Skeletal muscle satellite cell (primary cell): ENCODE data around the gene IDUA.
A peak's percentile ranks its signal among the peaks of the same experiment; 100 is the strongest.

Experiments
- H3K27me3 ChIP-seq: 2 replicates; pipeline ENCODE4 v1.7.0; 2013; ENCODE audit warnings: low read length; ENCODE audit not compliant: control insufficient read depth, insufficient read depth
- H3K36me3 ChIP-seq: 2 replicates; pipeline ENCODE4 v1.7.0; 2013; ENCODE audit warnings: mild to moderate bottlenecking, control low read depth, low read length; ENCODE audit not compliant: insufficient read depth
- H3K4me1 ChIP-seq: 2 replicates; pipeline ENCODE4 v1.7.0; 2013; ENCODE audit warnings: low read length; ENCODE audit not compliant: control insufficient read depth, insufficient read depth
- H3K4me2 ChIP-seq: 2 replicates; pipeline ENCODE4 v1.7.0; 2013; ENCODE audit warnings: mild to moderate bottlenecking, low read length
- H3K4me3 ChIP-seq: 2 replicates; pipeline ENCODE4 v1.7.0; 2013; ENCODE audit warnings: low read length
- H3K9ac ChIP-seq: 2 replicates; pipeline ENCODE4 v1.7.0; 2013; ENCODE audit warnings: mild to moderate bottlenecking, low read depth, low read length, moderate library complexity
- H3K9me3 ChIP-seq: replicated peaks from 2 replicates; pipeline ENCODE4 v1.7.0; 2013; ENCODE audit warnings: mild to moderate bottlenecking, control low read depth, low read length

IDUA gene

DNA sequence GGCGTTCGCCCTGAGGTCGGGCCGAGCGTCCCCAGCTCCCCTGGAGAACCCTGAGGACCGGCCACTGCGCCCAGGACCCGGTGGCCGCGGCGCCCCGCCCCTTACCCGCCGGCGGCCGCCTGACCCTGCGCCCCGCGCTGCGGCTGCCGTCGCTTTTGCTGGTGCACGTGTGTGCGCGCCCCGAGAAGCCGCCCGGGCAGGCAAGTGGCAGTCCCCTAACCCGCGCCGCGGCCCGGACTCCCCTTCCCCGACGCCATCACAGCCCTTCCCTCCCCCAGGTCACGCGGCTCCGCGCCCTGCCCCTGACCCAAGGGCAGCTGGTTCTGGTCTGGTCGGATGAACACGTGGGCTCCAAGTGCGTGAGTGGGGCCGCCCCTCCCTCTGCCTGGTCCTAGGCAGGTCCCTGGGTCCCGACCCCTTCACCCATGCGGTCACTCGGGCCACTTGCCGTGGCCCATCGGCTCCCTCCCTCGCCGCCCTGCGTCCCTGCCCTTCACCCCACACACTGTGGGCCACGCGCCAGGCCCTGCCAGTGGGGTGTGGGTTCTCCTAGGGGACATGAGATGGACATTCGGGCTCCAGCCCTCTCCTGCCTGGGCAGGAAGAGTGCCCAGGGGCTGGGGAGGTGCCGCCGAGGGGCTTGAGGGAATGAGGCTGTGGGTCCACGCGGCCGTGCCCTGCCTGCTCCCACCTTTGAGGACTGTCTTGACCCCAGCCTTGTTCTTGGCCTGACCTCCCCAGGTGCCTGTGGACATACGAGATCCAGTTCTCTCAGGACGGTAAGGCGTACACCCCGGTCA, 16.6 kb downstream of the IDUA start:
- Histone ChIP-seq H3K9me3 (no peaks in the 10 kb centered on the region), H3K4me3 (no peak overlapping the region), H3K4me1 (no peaks in the 10 kb centered on the region), H3K9ac (no peak overlapping the region), H3K27me3 (peaks cover 66% of the 10 kb centered on the region), H3K4me2 (no peak overlapping the region), H3K36me3 (no peaks in the 10 kb centered on the region)

DNA sequence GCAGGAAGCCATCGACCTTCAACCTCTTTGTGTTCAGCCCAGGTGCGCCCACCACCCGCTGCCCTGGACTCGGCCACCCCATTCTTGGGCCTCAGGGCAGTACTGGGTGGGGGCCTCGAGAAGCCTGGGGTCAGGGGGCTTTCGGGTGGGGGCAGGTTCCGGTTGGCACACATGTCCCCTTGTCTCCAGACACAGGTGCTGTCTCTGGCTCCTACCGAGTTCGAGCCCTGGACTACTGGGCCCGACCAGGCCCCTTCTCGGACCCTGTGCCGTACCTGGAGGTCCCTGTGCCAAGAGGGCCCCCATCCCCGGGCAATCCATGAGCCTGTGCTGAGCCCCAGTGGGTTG, 17.2 kb downstream of the IDUA start:
- peaks cover 70% of the 10 kb centered on the region for H3K27me3 ChIP-seq
- H3K9ac ChIP-seq, result no peak overlapping the region
- no peaks in the 10 kb centered on the region for H3K36me3 ChIP-seq

DNA sequence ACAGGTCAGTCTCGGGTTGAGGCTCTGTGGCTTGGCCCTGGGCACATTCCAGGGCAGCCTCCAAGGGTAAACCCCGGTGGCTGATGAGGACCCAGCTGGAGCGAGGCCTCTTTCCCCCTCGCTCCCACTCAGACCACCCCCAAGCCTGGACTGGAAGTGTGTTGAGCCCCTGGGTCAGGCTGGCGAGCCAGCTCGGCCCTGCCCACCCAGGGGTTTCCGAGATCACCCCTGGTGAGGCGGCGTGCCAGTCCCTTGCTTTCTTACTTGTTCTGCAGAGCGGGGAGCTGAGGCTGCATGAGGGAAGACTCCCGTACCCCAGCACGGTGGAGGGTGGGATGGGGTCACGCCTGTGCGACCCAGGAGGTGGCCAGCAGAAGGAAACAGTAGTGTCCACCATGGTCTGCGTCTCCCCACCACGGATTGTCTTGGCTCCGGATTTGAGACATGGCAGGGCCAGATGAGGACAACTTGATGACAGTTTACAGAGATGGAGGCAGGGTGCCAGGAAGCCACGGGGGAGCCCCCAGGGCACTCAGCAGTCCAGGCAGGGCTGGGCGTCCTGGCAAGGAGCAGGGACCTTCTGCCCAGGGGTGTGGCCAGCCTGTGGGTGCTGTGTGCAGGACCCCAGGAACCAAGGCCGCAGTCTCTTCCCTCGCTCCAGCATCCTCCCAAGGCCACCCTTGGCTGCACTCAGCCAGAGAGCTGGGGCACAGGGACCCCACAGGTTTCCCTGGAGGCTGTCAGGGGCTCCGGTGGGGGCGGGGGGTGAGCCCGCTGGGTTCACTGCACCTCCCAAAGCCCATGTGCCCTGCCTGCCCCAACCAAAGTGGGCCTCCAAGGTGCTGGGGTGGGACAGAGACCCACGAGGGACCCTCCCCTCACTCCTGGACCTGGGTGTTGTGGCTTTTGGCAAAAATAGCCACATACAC, 18.0 kb downstream of the IDUA start:
- no peak overlapping the region for H3K4me2 ChIP-seq
- no peak overlapping the region for H3K4me3 ChIP-seq
- H3K27me3 ChIP-seq, result peaks cover 72% of the 10 kb centered on the region
- H3K9ac ChIP-seq, result no peak overlapping the region
- no peaks in the 10 kb centered on the region for H3K9me3 ChIP-seq
- H3K4me1 ChIP-seq, result peaks cover 9% of the 10 kb centered on the region
- no peaks in the 10 kb centered on the region for H3K36me3 ChIP-seq

More for the DNA sequence above, 17.2 kb downstream of the IDUA start:
- Histone ChIP-seq H3K4me2 (no peak overlapping the region), H3K4me1 (peaks cover 5% of the 10 kb centered on the region), H3K9me3 (no peaks in the 10 kb centered on the region), H3K4me3 (no peak overlapping the region)

DNA sequence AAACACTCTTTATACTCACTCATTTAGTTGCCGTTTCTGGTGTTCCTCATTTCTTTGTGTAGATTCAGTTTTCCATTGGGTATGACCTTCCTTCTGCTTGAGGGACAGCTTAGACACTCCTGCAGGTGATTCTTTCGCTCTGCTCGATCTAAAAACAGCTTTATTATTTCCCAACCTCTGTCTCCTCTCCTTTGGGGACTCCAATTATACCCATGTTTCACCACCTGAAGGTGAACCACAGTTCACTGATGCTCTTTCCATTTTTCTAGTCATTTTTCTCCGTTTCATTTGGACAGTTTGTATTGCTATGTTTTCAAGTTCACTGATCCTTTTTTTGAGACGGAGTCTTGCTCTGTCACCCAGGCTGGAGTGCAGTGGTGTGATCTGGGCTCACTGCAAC, 20.0 kb downstream of the IDUA start:
- peaks cover 54% of the 10 kb centered on the region for H3K27me3 ChIP-seq
- no peak overlapping the region for H3K4me2 ChIP-seq
- no peak overlapping the region for H3K9ac ChIP-seq
- H3K4me3 ChIP-seq, result no peak overlapping the region
- H3K36me3 ChIP-seq, result no peaks in the 10 kb centered on the region
- H3K4me1 ChIP-seq, result peaks cover 21% of the 10 kb centered on the region
- no peaks in the 10 kb centered on the region for H3K9me3 ChIP-seq

DNA sequence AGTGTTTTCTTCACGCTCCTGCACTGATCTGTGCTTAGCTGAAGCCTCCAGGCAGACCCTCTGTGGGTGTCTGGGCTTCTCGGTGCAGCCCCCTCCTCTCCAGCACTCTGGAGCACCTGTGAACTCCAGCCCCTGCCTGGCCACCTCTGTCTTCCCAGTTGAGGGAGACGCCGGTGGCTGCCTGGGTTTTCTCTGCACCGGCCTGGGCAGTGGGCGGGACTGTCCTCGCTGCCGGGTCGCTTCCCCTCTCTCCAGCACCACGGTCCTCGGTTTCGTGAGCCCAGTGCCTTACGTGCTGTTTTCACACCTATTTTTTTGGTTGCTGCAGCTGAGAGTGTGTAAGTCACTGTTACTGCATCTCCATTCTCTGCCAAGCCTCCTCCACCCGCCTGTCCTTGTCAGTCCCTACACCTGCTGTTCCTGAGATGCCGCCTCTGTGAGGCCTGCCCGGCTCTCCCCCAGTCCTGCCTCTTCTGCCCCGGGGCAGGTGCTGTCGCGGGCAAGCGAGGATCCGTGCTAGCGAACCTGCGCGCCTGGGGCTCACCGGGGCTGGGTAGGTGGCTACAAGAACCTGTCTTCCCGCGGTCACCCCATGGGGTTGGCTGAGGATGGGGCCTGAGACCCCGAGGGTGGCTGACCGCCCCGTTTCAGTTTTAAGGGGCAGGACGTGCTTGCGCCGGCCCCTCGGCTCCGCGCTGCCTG, 22.1 kb downstream of the IDUA start:
- Histone ChIP-seq H3K4me3 (peak overlapping the region; percentile 71), H3K9me3 (no peaks in the 10 kb centered on the region), H3K9ac (peak overlapping the region; percentile 69), H3K4me1 (peaks cover 21% of the 10 kb centered on the region), H3K36me3 (peaks cover 6% of the 10 kb centered on the region), H3K4me2 (peak overlapping the region; percentile 97), H3K27me3 (peaks cover 36% of the 10 kb centered on the region)

DNA sequence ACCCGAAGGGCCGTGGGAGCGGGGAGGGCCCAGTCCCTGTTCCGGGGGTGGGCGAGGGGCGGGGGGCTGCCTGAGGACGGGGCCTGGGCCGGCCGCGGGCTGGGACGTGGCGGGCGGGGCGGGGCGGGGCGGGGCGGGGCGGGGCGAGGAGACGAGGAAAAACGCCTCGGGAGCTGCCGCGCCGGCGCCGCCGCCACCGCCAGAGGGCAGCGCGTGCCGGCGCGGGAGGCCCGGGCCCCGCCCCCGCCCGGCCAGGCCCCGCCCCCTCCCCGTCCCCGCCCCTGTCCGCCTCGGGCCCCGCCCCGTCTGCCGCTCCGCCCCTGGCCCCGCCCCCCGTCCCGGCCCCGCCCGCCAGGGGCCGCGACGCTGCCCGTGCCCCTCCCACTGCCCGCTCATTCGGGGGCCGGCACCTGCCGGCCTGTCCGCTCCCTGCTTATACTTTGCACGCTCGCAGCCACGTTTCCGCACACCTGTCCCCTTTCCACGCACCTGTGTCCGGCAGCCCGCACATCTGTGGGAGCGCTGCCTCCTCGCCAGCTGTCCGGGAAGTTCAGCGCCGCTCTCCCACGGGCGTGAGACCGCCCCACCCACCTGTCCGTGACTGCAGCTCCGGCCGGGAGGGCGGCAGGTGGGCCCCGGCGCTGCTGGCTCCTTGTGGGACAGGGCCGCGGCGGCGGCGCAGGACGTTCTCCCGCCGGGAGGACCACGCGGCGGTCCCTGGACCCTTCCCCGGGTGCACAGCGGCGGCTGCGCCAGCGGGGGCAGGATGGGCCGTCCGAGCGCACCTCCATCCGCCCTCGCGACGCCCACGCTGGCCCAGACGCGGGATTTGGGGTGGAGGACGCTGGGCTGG, 22.9 kb downstream of the IDUA start:
- H3K4me3 ChIP-seq, result peak overlapping the region; percentile 74
- peak overlapping the region; percentile 97 for H3K4me2 ChIP-seq
- peaks cover 31% of the 10 kb centered on the region for H3K27me3 ChIP-seq
- H3K4me1 ChIP-seq, result peaks cover 21% of the 10 kb centered on the region
- no peaks in the 10 kb centered on the region for H3K9me3 ChIP-seq
- H3K9ac ChIP-seq, result peak overlapping the region; percentile 69
- peaks cover 6% of the 10 kb centered on the region for H3K36me3 ChIP-seq

DNA sequence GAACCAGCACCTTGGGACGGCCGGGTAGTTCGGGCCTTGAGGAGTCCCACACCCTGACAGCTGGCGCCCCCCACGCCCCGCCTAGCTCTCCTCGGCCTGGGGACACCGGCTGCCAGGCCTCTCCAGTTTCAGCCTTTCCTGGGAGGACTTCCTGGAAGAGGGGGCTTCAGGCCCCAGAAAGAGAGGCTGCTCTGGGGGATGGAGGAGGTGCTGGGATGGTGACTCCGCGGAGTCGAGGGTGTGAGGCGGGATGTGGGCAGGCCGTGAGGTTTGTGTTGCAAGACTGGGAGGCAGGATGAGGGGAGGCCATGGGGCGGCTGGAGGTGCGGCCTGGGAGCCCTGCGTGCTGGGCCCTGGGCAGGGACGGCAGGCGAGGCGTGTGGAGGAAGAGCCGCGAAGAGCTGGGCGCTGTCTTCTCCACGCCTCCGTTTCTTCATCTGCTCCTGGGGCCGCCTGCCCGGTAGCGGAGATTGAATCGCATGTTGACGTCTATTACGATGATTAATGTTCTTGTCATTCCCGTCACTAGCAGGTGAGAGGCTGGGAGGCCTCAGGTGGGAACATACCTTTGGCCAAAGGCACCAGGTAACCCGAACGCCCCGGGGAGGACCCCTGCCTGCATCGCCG, 23.7 kb downstream of the IDUA start:
- no peaks in the 10 kb centered on the region for H3K9me3 ChIP-seq
- no peak overlapping the region for H3K9ac ChIP-seq
- H3K36me3 ChIP-seq, result peaks cover 6% of the 10 kb centered on the region
- H3K4me3 ChIP-seq, result peak overlapping the region; percentile 74
- peaks cover 25% of the 10 kb centered on the region for H3K27me3 ChIP-seq
- H3K4me2 ChIP-seq, result peak overlapping the region; percentile 97
- peaks cover 21% of the 10 kb centered on the region for H3K4me1 ChIP-seq

DNA sequence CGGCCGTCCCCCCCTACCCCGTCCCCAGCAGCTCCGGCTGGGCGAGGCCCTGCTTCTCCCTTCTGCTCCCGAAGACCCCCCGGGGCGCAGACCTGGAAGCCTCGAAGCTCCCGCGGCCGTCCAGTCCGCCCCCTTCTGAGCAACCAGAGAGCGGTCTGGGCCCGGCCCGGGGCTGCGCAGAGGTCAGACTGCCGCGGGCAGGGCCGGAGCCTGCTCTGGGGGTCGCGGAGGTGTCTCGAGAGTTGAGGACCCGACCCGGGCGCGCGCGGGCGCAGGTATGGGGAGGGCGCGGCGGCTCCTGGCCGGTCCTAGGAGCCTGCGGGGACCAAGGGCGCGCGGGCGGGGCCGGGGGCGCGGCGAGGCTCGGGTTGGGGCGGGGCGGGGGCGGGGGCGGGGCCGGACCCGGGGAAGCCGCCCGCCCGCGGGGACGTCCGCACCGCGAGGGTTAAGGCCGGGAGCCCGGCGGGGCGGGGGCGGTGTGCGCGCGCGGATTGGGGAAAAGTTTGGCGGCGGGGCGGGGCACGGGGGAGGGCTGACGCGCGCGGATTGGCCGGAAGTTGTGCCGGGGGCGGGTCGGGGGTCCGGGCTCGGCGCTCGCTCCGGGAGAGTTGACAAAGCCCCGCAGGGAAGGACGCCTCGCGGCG, 24.3 kb downstream of the IDUA start, which contains the start of gene FGFRL1:
FGFRL1 (plus strand) TSS at position 605 of the 644 bp plus-strand sequence. CDS start 860 bp downstream, outside the sequence.
- peak within 1 kb of the TSS; percentile 53 for H3K9ac ChIP-seq
- H3K27me3 ChIP-seq, result peaks cover 24% of the 10 kb centered on the region
- H3K36me3 ChIP-seq, result peaks cover 6% of the 10 kb centered on the region
- H3K4me2 ChIP-seq, result peak within 1 kb of the TSS; percentile 97
- H3K9me3 ChIP-seq, result no peaks in the 10 kb centered on the region
- peak within 1 kb of the TSS; percentile 74 for H3K4me3 ChIP-seq
- peaks cover 21% of the 10 kb centered on the region for H3K4me1 ChIP-seq

DNA sequence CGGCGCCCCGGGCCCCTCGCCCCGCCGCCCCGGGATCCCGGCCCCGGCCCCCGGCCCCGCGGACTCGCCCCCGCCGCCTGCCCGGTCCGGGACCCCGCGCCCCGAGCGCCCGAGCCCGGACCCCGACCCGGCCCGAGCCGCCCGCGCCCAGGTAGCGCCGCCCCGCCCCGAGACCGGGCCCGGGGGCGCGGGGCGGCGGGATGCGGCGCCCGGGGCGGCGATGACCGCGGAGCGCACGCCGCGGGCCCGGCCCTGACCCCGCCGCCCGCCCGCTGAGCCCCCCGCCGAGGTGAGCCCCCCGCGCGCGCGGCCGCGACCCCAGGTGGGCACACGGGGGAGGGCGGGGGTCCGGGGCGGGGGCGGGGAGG, 24.8 kb downstream of the IDUA start:
- Histone ChIP-seq H3K9ac (no peak overlapping the region), H3K27me3 (peaks cover 24% of the 10 kb centered on the region), H3K36me3 (peaks cover 6% of the 10 kb centered on the region), H3K4me3 (no peak overlapping the region), H3K4me1 (peaks cover 21% of the 10 kb centered on the region), H3K4me2 (no peak overlapping the region), H3K9me3 (no peaks in the 10 kb centered on the region)
